Duodenal mucosa (tissue), 2 donors: ENCODE data around the gene REC8.

Experiments
- H3K27ac ChIP-seq: one replicate; pipeline ENCODE4 v1.7.0; 2013; ENCODE audit warnings: low read depth, low read length
- H3K27me3 ChIP-seq, 2 donors: one replicate each; pipeline ENCODE4 v1.7.0; 2013; ENCODE audit warnings: low read length in 2 of 2, control low read depth in 1 of 2; ENCODE audit not compliant: insufficient read depth in 2 of 2, control insufficient read depth in 1 of 2
- H3K36me3 ChIP-seq, 2 donors: one replicate each; pipeline ENCODE4 v1.7.0; 2013; ENCODE audit warnings: low read length in 2 of 2, control low read depth in 1 of 2; ENCODE audit not compliant: insufficient read depth in 2 of 2, control insufficient read depth in 1 of 2
- H3K4me1 ChIP-seq, 2 donors: one replicate each; pipeline ENCODE4 v1.7.0; 2013; ENCODE audit warnings: low read length in 2 of 2, control low read depth in 1 of 2; ENCODE audit not compliant: insufficient read depth in 2 of 2, control insufficient read depth in 1 of 2
- H3K4me3 ChIP-seq, 2 donors: one replicate each; pipeline ENCODE4 v1.7.0; 2013; ENCODE audit warnings: low read length in 2 of 2, low read depth in 1 of 2
- H3K9ac ChIP-seq, 2 donors: one replicate each; pipeline ENCODE4 v1.7.0; 2013; ENCODE audit warnings: low read length in 2 of 2, low read depth in 1 of 2
- H3K9me3 ChIP-seq, 2 donors: one replicate each; pipeline ENCODE4 v1.7.0; 2013; ENCODE audit warnings: low read length in 2 of 2, control low read depth in 1 of 2; ENCODE audit not compliant: control insufficient read depth in 1 of 2

The REC8 gene

DNA sequence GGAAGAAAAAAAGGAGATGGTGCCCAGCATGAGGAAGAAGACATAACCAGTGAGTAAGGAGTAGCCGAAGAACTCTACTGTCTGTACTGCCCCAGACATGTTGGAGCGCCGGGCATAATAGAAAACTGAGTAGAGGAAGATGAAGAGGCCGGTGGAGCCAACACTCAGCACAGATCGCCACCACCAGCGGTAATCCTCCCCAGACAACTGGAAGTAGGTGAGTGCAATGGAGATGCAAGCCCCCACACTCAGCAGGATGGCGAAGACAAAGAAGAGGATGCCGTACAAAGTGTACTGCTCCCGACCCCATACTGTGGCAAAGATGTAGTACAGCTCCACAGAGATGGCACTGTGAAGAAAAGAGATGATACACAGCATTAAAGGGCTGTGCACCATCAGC is 17.6 kb downstream of the REC8 start:
- H3K27me3 ChIP-seq: no peaks in the 10 kb centered on the region
- H3K4me3 ChIP-seq: peak overlapping the region in 1 of 2 donors; percentile 79
- no peak overlapping the region for H3K27ac ChIP-seq
- H3K36me3 ChIP-seq: peaks cover 27 to 55% of the 10 kb centered on the region in 2 donors
- H3K9ac ChIP-seq: no peak overlapping the region
- peaks cover 20 to 24% of the 10 kb centered on the region in 2 donors for H3K4me1 ChIP-seq
- no peaks in the 10 kb centered on the region for H3K9me3 ChIP-seq

GRCh38 chr14:24190416-24190815 is 18.5 kb downstream of the REC8 start:
- Histone ChIP-seq H3K4me1 (peaks cover 25 to 29% of the 10 kb centered on the region in 2 donors), H3K4me3 (no peak overlapping the region), H3K27me3 (no peaks in the 10 kb centered on the region), H3K36me3 (peaks cover 19 to 46% of the 10 kb centered on the region in 2 donors), H3K27ac (no peak overlapping the region), H3K9ac (no peak overlapping the region), H3K9me3 (no peaks in the 10 kb centered on the region)

DNA sequence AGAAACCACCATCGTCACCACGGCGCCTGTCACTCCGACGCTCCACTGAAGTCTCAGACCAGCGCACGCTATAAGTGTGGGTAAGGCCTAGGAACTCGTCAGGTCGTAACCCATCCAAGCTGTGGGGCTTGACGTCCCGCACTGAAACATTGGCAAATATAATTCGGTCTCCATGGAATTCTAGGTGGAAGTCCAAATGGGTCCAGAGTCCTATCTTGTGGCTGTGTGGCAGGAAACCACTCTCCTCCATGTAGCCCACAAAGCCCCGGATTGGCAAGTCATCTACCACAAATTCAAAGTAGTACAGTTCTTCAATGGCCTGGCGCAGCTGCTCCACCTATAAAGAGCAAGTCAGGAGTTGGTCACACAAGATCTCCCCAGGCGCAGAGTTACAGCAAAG is 21.1 kb downstream of the REC8 start:
- Histone ChIP-seq H3K36me3 (peaks cover 10 to 31% of the 10 kb centered on the region in 2 donors), H3K27me3 (no peaks in the 10 kb centered on the region), H3K27ac (no peak overlapping the region), H3K9ac (no peak overlapping the region), H3K4me1 (peaks cover 28% of the 10 kb centered on the region in 2 donors), H3K4me3 (no peak overlapping the region), H3K9me3 (no peaks in the 10 kb centered on the region)

DNA sequence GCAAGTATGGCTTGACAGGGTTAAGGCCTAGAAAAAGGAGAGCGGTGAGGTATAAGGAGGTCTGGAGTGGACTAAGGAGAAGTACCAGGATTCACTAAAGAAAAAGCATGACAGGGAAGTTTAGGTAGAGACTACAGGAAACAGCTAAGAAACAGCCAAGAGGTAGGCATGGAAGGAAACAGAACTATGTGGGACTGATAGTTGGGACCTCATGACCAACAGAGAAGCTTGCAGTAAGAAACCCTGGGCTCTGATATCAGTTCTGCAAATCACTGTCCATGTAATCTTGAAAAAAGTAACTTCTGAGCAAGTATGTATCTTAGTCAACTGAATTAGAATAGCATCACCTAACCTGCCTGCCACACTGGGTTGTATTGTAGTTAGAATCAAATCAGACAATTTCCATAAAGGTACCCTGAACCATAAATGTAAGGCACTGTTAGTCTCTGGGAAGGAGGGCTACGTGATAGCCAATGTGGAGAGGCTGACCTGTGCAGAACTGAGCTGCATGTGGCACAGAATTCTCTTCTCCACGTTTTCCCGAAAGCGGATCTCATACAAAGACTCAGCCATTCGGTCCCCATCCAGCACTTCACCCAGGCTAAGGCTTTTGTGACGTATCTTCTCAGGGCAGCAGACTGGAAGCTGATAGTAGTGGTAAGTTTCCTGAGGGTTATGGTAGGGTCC is 22.4 kb downstream of the REC8 start:
- H3K9ac ChIP-seq: peak overlapping the region; percentile 72 to 93
- peak overlapping the region; percentile 80 to 89 for H3K4me3 ChIP-seq
- peaks cover 10 to 31% of the 10 kb centered on the region in 2 donors for H3K36me3 ChIP-seq
- H3K9me3 ChIP-seq: no peaks in the 10 kb centered on the region
- peaks cover 28 to 29% of the 10 kb centered on the region in 2 donors for H3K4me1 ChIP-seq
- no peak overlapping the region for H3K27ac ChIP-seq
- H3K27me3 ChIP-seq: no peaks in the 10 kb centered on the region

- H3K9me3 ChIP-seq: no peaks in the 10 kb centered on the region
- H3K36me3 ChIP-seq: peaks cover 10 to 29% of the 10 kb centered on the region in 2 donors
- H3K4me1 ChIP-seq: peaks cover 26 to 29% of the 10 kb centered on the region in 2 donors
- H3K27me3 ChIP-seq: no peaks in the 10 kb centered on the region
- peak overlapping the region; percentile 97 for H3K27ac ChIP-seq
- peak overlapping the region; percentile 80 to 89 for H3K4me3 ChIP-seq
- H3K9ac ChIP-seq: peak overlapping the region; percentile 72 to 93
Measured at GRCh38 chr14:24194873-24195185, 22.9 kb downstream of the REC8 start.

DNA sequence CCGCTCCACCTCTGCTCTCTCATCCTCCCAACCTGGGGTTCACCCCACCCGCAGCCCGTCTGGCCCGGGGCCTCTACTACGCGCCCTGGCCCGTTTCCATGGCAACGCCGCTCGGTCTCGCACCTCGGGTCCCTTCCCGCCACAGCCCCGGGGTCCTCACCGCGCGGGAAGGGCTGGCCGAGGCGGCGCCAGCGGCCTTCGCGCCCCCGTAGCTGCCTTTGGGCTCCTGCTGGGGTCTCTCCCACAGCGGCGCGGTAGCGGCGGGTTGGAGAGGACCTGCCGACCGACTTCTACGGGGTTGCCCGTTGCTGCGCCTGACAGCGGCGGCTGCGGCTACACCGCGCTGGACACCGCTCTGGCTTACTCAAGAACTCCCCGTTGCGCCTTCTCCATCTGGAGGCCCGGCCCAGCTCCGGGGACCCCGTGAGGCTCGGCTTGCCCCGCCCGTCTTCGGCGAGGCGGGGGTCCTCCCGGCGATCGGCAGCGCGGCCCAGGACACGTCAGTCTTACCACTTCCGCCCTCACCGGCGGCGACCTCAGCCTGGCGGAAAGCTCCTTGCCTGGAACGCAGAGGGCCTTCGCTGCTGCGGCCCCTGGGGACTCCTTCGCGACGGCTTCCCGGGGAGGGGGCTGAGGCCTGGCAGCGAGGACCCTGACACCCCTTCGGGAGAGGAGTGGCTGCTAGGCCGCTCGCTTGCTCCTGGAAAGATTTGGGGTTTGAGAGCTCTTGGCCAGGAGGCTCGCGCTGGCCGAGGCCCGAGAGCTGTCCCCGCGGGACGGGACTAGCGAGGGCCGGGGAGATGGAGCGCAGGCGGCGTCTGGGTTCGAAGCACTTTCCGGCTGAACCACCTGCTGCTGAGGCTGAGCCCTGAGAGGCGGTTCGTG is 23.5 kb downstream of the REC8 start, which contains the start of gene TM9SF1:
TM9SF1 (minus strand) TSS at position 256 of the 885 bp plus-strand sequence. CDS start 422 bp downstream, outside the sequence.
- peaks cover 8 to 23% of the 10 kb centered on the region in 2 donors for H3K36me3 ChIP-seq
- H3K27ac ChIP-seq: peak within 1 kb of the TSS; percentile 97
- H3K9ac ChIP-seq: peak within 1 kb of the TSS; percentile 72 to 93
- peak within 1 kb of the TSS; percentile 80 to 89 for H3K4me3 ChIP-seq
- H3K9me3 ChIP-seq: no peaks in the 10 kb centered on the region
- H3K27me3 ChIP-seq: no peaks in the 10 kb centered on the region
- H3K4me1 ChIP-seq: peaks cover 26 to 29% of the 10 kb centered on the region in 2 donors

DNA sequence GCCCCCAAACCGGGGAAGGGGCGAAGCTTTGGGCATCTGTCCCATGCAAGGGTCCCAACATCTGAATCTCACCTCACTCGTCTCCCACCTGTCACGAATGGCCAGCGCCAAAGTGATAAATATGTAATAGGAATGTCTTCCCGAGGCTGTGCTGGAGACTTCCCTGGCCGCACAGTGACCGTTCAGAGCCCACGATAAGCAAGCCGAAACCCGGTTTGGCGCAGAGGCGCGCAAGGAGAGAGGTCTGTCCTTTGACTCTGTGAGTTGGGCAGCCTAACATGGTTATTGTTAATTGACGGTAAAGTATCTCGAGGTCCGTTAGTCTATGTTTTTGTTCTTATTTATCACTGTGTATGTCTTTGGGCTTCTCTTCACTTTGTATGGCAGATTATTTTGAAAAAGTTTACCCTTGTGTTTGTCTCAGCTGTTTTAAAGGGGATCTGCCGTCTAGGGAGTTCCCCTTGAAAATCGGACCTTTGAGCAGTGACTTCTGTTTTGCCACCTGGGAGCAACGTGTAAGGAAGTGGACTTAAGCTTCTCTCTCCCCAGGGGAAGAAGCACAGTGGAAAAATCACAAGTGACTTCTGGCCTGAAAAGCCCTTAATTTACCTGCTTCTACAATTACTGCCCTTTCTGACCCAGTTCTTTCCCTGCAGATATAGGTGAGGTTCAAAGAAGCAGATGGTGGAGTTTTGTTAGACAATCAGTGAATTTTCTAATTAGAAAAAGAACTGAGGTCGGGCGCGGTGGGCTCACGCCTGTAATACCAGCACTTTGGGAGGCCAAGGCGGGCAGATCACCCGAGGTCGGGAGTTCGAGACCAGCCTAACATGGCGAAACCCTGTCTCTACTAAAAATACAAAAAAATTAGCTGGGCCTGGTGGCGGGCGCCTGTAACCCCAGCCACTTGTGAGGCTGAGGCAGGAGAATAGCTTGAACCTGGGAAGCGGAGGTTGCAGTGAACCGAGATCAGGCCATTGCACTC is 24.5 kb downstream of the REC8 start:
- no peaks in the 10 kb centered on the region for H3K27me3 ChIP-seq
- H3K4me1 ChIP-seq: peaks cover 26 to 29% of the 10 kb centered on the region in 2 donors
- peak overlapping the region; percentile 80 to 89 for H3K4me3 ChIP-seq
- no peaks in the 10 kb centered on the region for H3K9me3 ChIP-seq
- peaks cover 7 to 17% of the 10 kb centered on the region in 2 donors for H3K36me3 ChIP-seq
- peak overlapping the region; percentile 72 to 93 for H3K9ac ChIP-seq
- H3K27ac ChIP-seq: peak overlapping the region; percentile 97

- H3K27ac ChIP-seq: no peak overlapping the region
- H3K9ac ChIP-seq: no peak overlapping the region
- peaks cover 5 to 15% of the 10 kb centered on the region in 2 donors for H3K36me3 ChIP-seq
- H3K4me1 ChIP-seq: peaks cover 26 to 29% of the 10 kb centered on the region in 2 donors
- peak overlapping the region in 1 of 2 donors; percentile 80 for H3K4me3 ChIP-seq
- H3K27me3 ChIP-seq: no peaks in the 10 kb centered on the region
- no peaks in the 10 kb centered on the region for H3K9me3 ChIP-seq
Measured at GRCh38 chr14:24197056-24197450, 25.2 kb downstream of the REC8 start.

DNA sequence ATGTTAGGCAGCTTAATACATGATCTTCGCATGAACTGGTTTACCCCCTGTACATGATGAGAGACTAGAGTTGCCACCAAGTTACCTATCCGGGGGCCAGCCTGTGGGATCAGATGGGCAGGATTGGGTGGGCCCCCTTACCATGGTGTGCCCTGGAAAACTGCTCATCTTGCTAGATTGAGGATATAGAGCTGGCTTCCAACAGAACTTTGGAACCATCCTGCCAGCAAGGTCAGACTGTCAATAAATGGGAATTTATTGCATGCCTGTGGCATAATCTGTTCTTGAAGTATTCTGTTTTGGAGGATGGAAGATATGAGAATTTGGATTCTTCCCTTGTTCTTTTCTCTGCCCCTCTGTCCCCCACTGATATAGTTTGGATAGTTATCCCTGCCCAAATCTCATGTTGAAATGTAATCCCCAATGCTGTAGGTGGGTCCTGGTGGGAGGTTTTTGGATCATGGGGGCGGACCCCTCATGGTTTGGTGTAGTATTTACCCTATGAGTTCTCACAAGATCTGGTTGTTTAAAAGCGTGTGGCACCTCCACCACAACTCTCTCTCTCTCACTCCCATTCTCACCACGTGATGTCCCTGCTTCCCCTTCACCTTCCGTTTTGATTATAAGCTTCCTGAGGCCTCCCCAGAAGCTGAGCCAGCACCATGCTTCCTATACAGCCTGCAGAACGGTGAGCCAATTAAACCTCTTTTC is 27.1 kb downstream of the REC8 start:
- no peaks in the 10 kb centered on the region for H3K9me3 ChIP-seq
- H3K36me3 ChIP-seq: peaks cover 0 to 9% of the 10 kb centered on the region in 2 donors
- H3K27me3 ChIP-seq: no peaks in the 10 kb centered on the region
- no peak overlapping the region for H3K27ac ChIP-seq
- H3K9ac ChIP-seq: no peak overlapping the region
- H3K4me1 ChIP-seq: peaks cover 24 to 28% of the 10 kb centered on the region in 2 donors
- no peak overlapping the region for H3K4me3 ChIP-seq
